HEK293T (cell line): ENCODE results near the gene PHEX.

Experiments
- ELF4 ChIP-seq: fragments of 450-650 bp; IDR thresholded peaks from 2 replicates; pipeline ENCODE4 v1.6.1; 2017; ENCODE audit warnings: antibody characterized with exemption
- FOXA1 ChIP-seq: fragments of 450-650 bp; IDR thresholded peaks from 2 replicates; pipeline ENCODE4 v1.6.1; 2016; ENCODE audit warnings: mild to moderate bottlenecking
- FOXK2 ChIP-seq: fragments of 450-650 bp; IDR thresholded peaks from 2 replicates; pipeline ENCODE4 v1.6.1; 2016; ENCODE audit warnings: mild to moderate bottlenecking
- FOXM1 ChIP-seq: fragments of 450-650 bp; IDR thresholded peaks from 2 replicates; pipeline ENCODE4 v1.6.1; 2017; ENCODE audit warnings: mild to moderate bottlenecking, borderline replicate concordance
- HDGF ChIP-seq: fragments of 450-650 bp; IDR thresholded peaks from 2 replicates; pipeline ENCODE4 v1.6.1; 2017; ENCODE audit warnings: antibody characterized with exemption, borderline replicate concordance
- LEF1 ChIP-seq: fragments of 450-650 bp; IDR thresholded peaks from 2 replicates; pipeline ENCODE4 v1.6.1; 2017; ENCODE audit warnings: mild to moderate bottlenecking, borderline replicate concordance

DNA sequence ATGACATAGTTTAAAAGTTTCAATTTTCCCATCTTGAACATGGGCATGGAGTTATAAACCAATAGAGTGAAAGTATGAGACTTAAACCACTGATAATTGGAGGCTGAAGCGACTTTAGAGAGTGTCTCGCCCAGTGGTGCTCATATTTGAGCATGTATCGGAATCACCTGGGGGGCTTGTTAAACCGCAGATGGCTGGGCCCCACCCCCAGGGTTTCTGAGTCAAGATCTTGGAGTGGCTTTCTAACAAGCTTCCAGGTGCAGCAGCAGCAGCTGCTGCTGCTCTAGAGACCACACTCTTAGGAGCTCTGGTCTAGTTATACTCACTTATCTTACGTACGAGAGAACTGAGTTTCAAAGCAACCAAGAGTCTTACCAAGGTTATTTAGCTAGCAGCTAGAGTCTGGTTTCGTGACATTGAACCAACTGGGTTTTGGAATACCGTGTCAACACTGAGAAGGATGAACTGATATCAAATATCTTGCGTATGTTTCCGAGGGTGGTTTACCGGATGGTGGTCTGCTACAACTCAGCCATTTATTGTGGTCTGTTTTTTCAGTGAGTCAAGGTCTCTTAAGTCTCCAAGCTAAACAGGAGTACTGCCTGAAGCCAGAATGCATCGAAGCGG lies 5.9 kb downstream of the PHEX start:
- TF ChIP-seq FOXK2 (no peak), HDGF (no peak), LEF1 (no peak), FOXA1 (no peak), FOXM1 (no peak), ELF4 (no peak)
